Mammary epithelial cell (primary cell): ENCODE results near the gene RELN.

Experiments used
- EZH2 ChIP-seq: IDR thresholded peaks from 2 replicates; pipeline ENCODE4 v1.6.1; 2012; ENCODE audit warnings: low read length, inconsistent platforms, borderline replicate concordance
- TF ChIP-seq, protein P1 (sequence below), 2 donors: IDR thresholded peaks in 1 of 2; conservative IDR thresholded peaks in 1 of 2; 2 replicates each; pipeline ENCODE4 v1.5.1; 2011 to 2012; ENCODE audit warnings: inconsistent platforms in 2 of 2, low read length in 2 of 2, mild to moderate bottlenecking in 2 of 2, control low read depth in 1 of 2, low read depth in 1 of 2; ENCODE audit not compliant: insufficient read depth in 1 of 2; ENCODE audit errors: extremely low read depth in 1 of 2

GRCh38 chr7:103717574-103717973 lies 271.9 kb downstream of the RELN start:
- TF ChIP-seq, protein P1, sequence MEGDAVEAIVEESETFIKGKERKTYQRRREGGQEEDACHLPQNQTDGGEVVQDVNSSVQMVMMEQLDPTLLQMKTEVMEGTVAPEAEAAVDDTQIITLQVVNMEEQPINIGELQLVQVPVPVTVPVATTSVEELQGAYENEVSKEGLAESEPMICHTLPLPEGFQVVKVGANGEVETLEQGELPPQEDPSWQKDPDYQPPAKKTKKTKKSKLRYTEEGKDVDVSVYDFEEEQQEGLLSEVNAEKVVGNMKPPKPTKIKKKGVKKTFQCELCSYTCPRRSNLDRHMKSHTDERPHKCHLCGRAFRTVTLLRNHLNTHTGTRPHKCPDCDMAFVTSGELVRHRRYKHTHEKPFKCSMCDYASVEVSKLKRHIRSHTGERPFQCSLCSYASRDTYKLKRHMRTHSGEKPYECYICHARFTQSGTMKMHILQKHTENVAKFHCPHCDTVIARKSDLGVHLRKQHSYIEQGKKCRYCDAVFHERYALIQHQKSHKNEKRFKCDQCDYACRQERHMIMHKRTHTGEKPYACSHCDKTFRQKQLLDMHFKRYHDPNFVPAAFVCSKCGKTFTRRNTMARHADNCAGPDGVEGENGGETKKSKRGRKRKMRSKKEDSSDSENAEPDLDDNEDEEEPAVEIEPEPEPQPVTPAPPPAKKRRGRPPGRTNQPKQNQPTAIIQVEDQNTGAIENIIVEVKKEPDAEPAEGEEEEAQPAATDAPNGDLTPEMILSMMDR (conservative IDR thresholded peaks at IDR 0.05 in 1 of 2, IDR thresholded peaks at IDR 0.05 in 1 of 2; ENCODE audit: extremely low read depth in 1 of 2, insufficient read depth in 1 of 2, low read depth in 1 of 2, low read length in 2 of 2), result no peak
- TF ChIP-seq EZH2, result no peak
